Measurements from ENCODE around the gene TP53TG5. TPM values are rescaled to one million over a fixed set of nuclear protein-coding genes. Genes with fewer than 3 reads are reported as not detected.

The TP53TG5 gene
- total RNA-seq, 1 donor from 2014 or later: not detected

GRCh38 chr20:45363611-45364492, 14.3 kb downstream of the TP53TG5 start:
- no peaks in the 10 kb centered on the region for H3K27me3 ChIP-seq
- H3K36me3 ChIP-seq: no peaks in the 10 kb centered on the region
- H3K4me3 ChIP-seq: peak overlapping the region; percentile 79
- no peak for DNase-seq (ENCODE audit: low spot score)
- peaks cover 22% of the 10 kb centered on the region for H3K79me2 ChIP-seq (ENCODE audit: low read depth)
- peaks cover 5% of the 10 kb centered on the region for H3F3A ChIP-seq (ENCODE audit: low read depth)
- H3K27ac Mint-ChIP-seq: peak overlapping the region; percentile 99
- no peaks in the 10 kb centered on the region for H3K9me3 ChIP-seq (ENCODE audit: low read depth)
- no peaks in the 10 kb centered on the region for H3K9me3 Mint-ChIP-seq
- TF ChIP-seq EZH2 (IDR thresholded peaks at IDR 0.05) (no peak), CTCF (IDR thresholded peaks at IDR 0.05) (no peak), EZH2phosphoT487 (IDR thresholded peaks at IDR 0.05) (no peak)
- peaks cover 15% of the 10 kb centered on the region for H4K20me1 ChIP-seq (ENCODE audit: low read depth)
- H3K27me3 Mint-ChIP-seq (ENCODE audit: insufficient read depth, low read depth): no peaks in the 10 kb centered on the region
- H3K4me3 Mint-ChIP-seq: peak overlapping the region; percentile 95
- H3K4me1 Mint-ChIP-seq: peaks cover 28% of the 10 kb centered on the region
- peaks cover 9% of the 10 kb centered on the region for H3K36me3 Mint-ChIP-seq
- peak overlapping the region; percentile 84 for H2AFZ ChIP-seq (replicated peaks)
- H3K9ac ChIP-seq: peak overlapping the region; percentile 71
- peaks cover 14% of the 10 kb centered on the region for H3K4me1 ChIP-seq
- no peak overlapping the region for H3K27ac ChIP-seq
- H3K4me2 ChIP-seq: peak overlapping the region; percentile 97

GRCh38 chr20:45362804-45363610, 15.1 kb downstream of the TP53TG5 start, which contains the start of gene SYS1:
Gene SYS1 (plus strand): TSS chr20:45363156. CDS start chr20:45363532, 376 bp downstream.
- H3K79me2 ChIP-seq (ENCODE audit: low read depth): peaks cover 22% of the 10 kb centered on the region
- H3K4me1 Mint-ChIP-seq: peaks cover 28% of the 10 kb centered on the region
- H3K4me3 Mint-ChIP-seq: peak within 1 kb of the TSS; percentile 95
- peak within 1 kb of the TSS; percentile 79 for H3K4me3 ChIP-seq
- H3K36me3 ChIP-seq: no peaks in the 10 kb centered on the region
- H3K4me1 ChIP-seq: peaks cover 19% of the 10 kb centered on the region
- H3K9me3 ChIP-seq (ENCODE audit: low read depth): no peaks in the 10 kb centered on the region
- peak; percentile 98 for DNase-seq (ENCODE audit: low spot score)
- peak; percentile 87 for TF ChIP-seq CTCF (IDR thresholded peaks at IDR 0.05)
- no peak for TF ChIP-seq EZH2 (IDR thresholded peaks at IDR 0.05)
- TF ChIP-seq EZH2phosphoT487 (IDR thresholded peaks at IDR 0.05): no peak
- H3K27ac Mint-ChIP-seq: peak within 1 kb of the TSS; percentile 99
- H3K27ac ChIP-seq: peak within 1 kb of the TSS; percentile 70
- H3K27me3 Mint-ChIP-seq (ENCODE audit: insufficient read depth, low read depth): peaks cover 2% of the 10 kb centered on the region
- H2AFZ ChIP-seq (replicated peaks): peak within 1 kb of the TSS; percentile 94
- no peaks in the 10 kb centered on the region for H3K27me3 ChIP-seq
- H3K9me3 Mint-ChIP-seq: no peaks in the 10 kb centered on the region
- H3K4me2 ChIP-seq: peak within 1 kb of the TSS; percentile 97
- peak within 1 kb of the TSS; percentile 71 for H3K9ac ChIP-seq
- peaks cover 15% of the 10 kb centered on the region for H4K20me1 ChIP-seq (ENCODE audit: low read depth)
- H3F3A ChIP-seq (ENCODE audit: low read depth): peaks cover 5% of the 10 kb centered on the region
- H3K36me3 Mint-ChIP-seq: peaks cover 8% of the 10 kb centered on the region

GRCh38 chr20:45361793-45362192, 16.3 kb downstream of the TP53TG5 start:
- Histone ChIP-seq H3K4me2 (no peak overlapping the region), H3F3A (ENCODE audit: low read depth) (peaks cover 5% of the 10 kb centered on the region), H3K4me1 (peaks cover 20% of the 10 kb centered on the region), H3K4me3 (no peak overlapping the region), H3K27ac (no peak overlapping the region), H2AFZ (replicated peaks) (no peak overlapping the region), H3K79me2 (ENCODE audit: low read depth) (peaks cover 22% of the 10 kb centered on the region), H3K27me3 (no peaks in the 10 kb centered on the region), H4K20me1 (ENCODE audit: low read depth) (peaks cover 15% of the 10 kb centered on the region), H3K9ac (no peak overlapping the region), H3K36me3 (no peaks in the 10 kb centered on the region), H3K9me3 (ENCODE audit: low read depth) (no peaks in the 10 kb centered on the region)
- Mint-ChIP-seq H3K4me1 (peaks cover 28% of the 10 kb centered on the region), H3K27ac (no peak overlapping the region), H3K27me3 (ENCODE audit: insufficient read depth, low read depth) (peaks cover 5% of the 10 kb centered on the region), H3K9me3 (no peaks in the 10 kb centered on the region), H3K36me3 (peaks cover 5% of the 10 kb centered on the region), H3K4me3 (no peak overlapping the region)
- TF ChIP-seq CTCF (IDR thresholded peaks at IDR 0.05) (no peak), EZH2 (IDR thresholded peaks at IDR 0.05) (no peak), EZH2phosphoT487 (IDR thresholded peaks at IDR 0.05) (no peak)
- no peak for DNase-seq (ENCODE audit: low spot score)
